ENCODE data around the gene SON. TPM values are rescaled to one million over a fixed set of nuclear protein-coding genes. Genes with fewer than 3 reads are reported as not detected.

The SON gene
- total RNA-seq, 1 donor from 2014 or later, result 329 TPM

DNA sequence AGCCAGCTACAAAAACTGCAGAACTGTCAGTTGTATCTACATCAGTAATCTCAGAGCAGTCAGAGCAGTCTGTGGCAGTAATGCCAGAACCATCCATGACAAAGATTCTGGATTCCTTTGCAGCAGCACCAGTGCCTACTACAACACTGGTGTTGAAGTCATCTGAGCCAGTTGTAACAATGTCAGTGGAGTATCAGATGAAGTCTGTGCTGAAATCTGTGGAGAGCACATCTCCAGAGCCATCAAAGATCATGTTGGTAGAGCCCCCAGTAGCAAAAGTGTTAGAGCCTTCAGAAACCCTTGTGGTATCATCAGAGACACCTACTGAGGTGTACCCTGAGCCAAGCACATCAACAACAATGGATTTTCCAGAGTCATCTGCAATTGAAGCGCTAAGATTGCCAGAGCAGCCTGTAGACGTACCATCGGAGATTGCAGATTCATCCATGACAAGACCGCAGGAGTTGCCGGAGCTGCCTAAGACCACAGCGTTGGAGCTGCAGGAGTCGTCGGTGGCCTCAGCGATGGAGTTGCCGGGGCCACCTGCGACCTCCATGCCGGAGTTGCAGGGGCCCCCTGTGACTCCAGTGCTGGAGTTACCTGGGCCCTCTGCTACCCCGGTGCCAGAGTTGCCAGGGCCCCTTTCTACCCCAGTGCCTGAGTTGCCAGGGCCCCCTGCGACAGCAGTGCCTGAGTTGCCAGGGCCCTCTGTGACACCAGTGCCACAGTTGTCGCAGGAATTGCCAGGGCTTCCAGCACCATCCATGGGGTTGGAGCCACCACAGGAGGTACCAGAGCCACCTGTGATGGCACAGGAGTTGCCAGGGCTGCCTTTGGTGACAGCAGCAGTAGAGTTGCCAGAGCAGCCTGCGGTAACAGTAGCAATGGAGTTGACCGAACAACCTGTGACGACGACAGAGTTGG lies 7.3 kb downstream of the SON start:
- no peak for DNase-seq (ENCODE audit: extremely low spot score, unreplicated experiment)
- Mint-ChIP-seq H3K27me3 (no peaks in the 10 kb centered on the region), H3K4me3 (no peak overlapping the region), H3K4me1 (ENCODE audit: unreplicated experiment) (peaks cover 13% of the 10 kb centered on the region), H3K27ac (no peak overlapping the region), H3K36me3 (peaks cover 49% of the 10 kb centered on the region), H3K9me3 (no peaks in the 10 kb centered on the region)
- no peak for TF ChIP-seq CTCF (conservative IDR thresholded peaks at IDR 0.05)

DNA sequence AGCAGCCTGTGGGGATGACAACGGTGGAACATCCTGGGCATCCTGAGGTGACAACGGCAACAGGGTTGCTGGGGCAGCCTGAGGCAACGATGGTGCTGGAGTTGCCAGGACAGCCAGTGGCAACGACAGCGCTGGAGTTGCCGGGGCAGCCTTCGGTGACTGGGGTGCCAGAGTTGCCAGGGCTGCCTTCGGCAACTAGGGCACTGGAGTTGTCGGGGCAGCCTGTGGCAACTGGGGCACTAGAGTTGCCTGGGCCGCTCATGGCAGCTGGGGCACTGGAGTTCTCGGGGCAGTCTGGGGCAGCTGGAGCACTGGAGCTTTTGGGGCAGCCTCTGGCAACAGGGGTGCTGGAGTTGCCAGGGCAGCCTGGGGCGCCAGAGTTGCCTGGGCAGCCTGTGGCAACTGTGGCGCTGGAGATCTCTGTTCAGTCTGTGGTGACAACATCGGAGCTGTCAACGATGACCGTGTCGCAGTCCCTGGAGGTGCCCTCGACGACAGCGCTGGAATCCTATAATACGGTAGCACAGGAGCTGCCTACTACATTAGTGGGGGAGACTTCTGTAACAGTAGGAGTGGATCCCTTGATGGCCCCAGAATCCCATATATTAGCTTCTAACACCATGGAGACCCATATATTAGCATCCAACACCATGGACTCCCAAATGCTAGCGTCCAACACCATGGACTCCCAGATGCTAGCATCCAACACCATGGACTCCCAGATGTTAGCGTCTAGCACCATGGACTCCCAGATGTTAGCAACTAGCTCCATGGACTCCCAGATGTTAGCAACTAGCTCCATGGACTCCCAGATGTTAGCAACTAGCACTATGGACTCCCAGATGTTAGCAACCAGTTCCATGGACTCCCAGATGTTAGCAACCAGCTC lies 8.2 kb downstream of the SON start:
- no peak overlapping the region for H3K4me3 Mint-ChIP-seq
- peaks cover 52% of the 10 kb centered on the region for H3K36me3 Mint-ChIP-seq
- TF ChIP-seq CTCF (conservative IDR thresholded peaks at IDR 0.05), result no peak
- peaks cover 7% of the 10 kb centered on the region for H3K4me1 Mint-ChIP-seq (ENCODE audit: unreplicated experiment)
- no peak for DNase-seq (ENCODE audit: extremely low spot score, unreplicated experiment)
- no peaks in the 10 kb centered on the region for H3K27me3 Mint-ChIP-seq
- H3K27ac Mint-ChIP-seq, result no peak overlapping the region
- H3K9me3 Mint-ChIP-seq, result no peaks in the 10 kb centered on the region

DNA sequence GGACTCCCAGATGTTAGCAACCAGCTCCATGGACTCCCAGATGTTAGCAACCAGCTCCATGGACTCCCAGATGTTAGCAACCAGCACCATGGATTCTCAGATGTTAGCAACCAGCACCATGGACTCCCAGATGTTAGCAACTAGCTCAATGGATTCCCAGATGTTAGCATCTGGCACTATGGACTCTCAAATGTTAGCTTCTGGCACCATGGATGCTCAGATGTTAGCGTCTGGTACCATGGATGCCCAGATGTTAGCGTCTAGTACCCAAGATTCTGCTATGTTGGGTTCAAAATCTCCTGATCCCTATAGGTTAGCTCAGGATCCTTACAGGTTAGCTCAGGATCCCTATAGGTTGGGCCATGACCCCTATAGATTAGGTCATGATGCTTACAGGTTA lies 8.8 kb downstream of the SON start:
- peaks cover 56% of the 10 kb centered on the region for H3K36me3 Mint-ChIP-seq
- peaks cover 5% of the 10 kb centered on the region for H3K4me1 Mint-ChIP-seq (ENCODE audit: unreplicated experiment)
- no peaks in the 10 kb centered on the region for H3K27me3 Mint-ChIP-seq
- H3K4me3 Mint-ChIP-seq, result no peak overlapping the region
- no peak for DNase-seq (ENCODE audit: extremely low spot score, unreplicated experiment)
- no peaks in the 10 kb centered on the region for H3K9me3 Mint-ChIP-seq
- TF ChIP-seq CTCF (conservative IDR thresholded peaks at IDR 0.05), result no peak
- no peak overlapping the region for H3K27ac Mint-ChIP-seq

- no peak for DNase-seq (ENCODE audit: extremely low spot score, unreplicated experiment)
- Mint-ChIP-seq H3K27me3 (no peaks in the 10 kb centered on the region), H3K4me3 (no peak overlapping the region), H3K4me1 (ENCODE audit: unreplicated experiment) (peaks cover 5% of the 10 kb centered on the region), H3K36me3 (peaks cover 60% of the 10 kb centered on the region), H3K9me3 (no peaks in the 10 kb centered on the region), H3K27ac (peak overlapping the region; percentile 35)
- no peak for TF ChIP-seq CTCF (conservative IDR thresholded peaks at IDR 0.05)
Observed at GRCh38 chr21:33552093-33552998, 9.5 kb downstream of the SON start.

DNA sequence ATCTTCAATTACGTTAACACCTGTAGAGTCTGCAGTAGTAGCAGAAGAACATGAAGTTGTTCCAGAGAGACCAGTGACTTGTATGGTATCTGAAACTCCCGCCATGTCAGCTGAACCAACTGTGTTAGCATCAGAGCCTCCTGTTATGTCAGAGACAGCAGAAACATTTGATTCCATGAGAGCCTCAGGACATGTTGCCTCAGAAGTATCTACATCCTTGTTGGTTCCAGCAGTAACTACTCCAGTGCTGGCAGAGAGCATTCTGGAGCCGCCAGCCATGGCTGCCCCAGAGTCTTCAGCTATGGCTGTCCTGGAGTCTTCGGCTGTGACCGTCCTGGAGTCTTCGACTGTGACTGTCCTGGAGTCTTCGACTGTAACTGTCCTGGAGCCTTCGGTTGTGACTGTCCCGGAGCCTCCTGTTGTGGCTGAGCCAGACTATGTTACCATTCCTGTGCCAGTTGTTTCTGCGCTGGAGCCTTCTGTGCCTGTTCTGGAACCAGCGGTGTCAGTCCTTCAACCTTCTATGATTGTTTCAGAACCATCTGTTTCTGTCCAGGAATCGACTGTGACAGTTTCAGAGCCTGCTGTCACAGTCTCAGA lies 10.3 kb downstream of the SON start:
- Mint-ChIP-seq H3K4me1 (ENCODE audit: unreplicated experiment) (peaks cover 5% of the 10 kb centered on the region), H3K9me3 (no peaks in the 10 kb centered on the region), H3K27me3 (no peaks in the 10 kb centered on the region), H3K36me3 (peaks cover 65% of the 10 kb centered on the region), H3K4me3 (no peak overlapping the region), H3K27ac (no peak overlapping the region)
- TF ChIP-seq CTCF (conservative IDR thresholded peaks at IDR 0.05), result no peak
- DNase-seq (ENCODE audit: extremely low spot score, unreplicated experiment), result no peak
